Measurements from ENCODE around the gene CPXM1.

DNA sequence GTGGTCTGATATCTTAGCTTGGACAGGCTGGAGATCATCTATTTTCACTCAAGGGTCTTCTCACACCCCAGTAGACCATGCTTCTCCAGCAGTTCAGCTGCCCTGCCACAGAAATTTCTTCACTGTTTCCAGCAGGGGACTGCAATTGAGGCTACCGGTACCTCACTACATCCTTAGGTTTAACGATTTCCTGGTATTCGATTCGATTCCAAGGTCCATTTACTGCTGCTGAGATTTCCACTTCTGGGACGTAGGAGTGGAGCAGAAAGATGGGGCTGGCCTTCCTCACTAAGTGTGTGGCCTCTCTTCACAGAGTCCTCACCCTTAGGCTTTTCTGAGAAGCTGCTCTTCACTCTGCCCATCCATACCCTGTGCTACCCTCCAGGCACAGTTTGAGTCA lies 46.3 kb upstream of the CPXM1 start:
- no peak for TF ChIP-seq CTCF (IDR thresholded peaks at IDR 0.05; ENCODE audit: insufficient read depth, low read length, poor library complexity, severe bottlenecking)
- no peak for TF ChIP-seq EZH2phosphoT487 (conservative IDR thresholded peaks at IDR 0.05; ENCODE audit: low read length)
